ENCODE measurements around the gene AACS.

- TF ChIP-seq ZNF274 (IDR thresholded peaks at IDR 0.05; ENCODE audit: low read depth, low read length): no peak
- TF ChIP-seq YY1 (IDR thresholded peaks at IDR 0.05; ENCODE audit: insufficient read depth, insufficient read length): no peak
- TF ChIP-seq SUZ12 (IDR thresholded peaks at IDR 0.05; ENCODE audit: extremely low read depth, insufficient read depth, insufficient read length): no peak
Measured at GRCh38 chr12:125083072-125083471, 17.8 kb downstream of the AACS start.

Data from NT2/D1 (cell line).